OCI-LY7 (cell line): ENCODE measurements around the gene DCC. TPM values are rescaled to one million over a fixed set of nuclear protein-coding genes. Genes with fewer than 3 reads are reported as not detected.

Source experiments
- BruUV-seq: library from RNA; stranded (reverse); fragments of 400-500 nt; replicated peaks from 2 replicates; lab custom pipeline; 2021; lab: Mats Ljungman, UMichigan
- CTCF ChIA-PET: fragments of 300-600 bp; sonication (Branson Sonifier 250); formaldehyde crosslinking; loops from one replicate; lab custom pipeline; 2022; ENCODE audit warnings: antibody characterized with exemption; ENCODE audit not compliant: unreplicated experiment; lab: Charles Lee
- POLR2A ChIA-PET: fragments of 300-600 bp; sonication (Branson Sonifier 250); formaldehyde crosslinking; loops from one replicate; lab custom pipeline; 2022; ENCODE audit warnings: antibody characterized with exemption; lab: Charles Lee
- DNase-seq: peaks from one replicate; pipeline ENCODE4 v3.0.0-alpha.2; 2015; ENCODE audit warnings: low spot score
- H2AFZ ChIP-seq: fragments of 200-600 bp; sonication (generic), shearing (Covaris generic); 2 replicates; pipeline ENCODE4 v1.6.1; 2014; ENCODE audit warnings: mild to moderate bottlenecking, antibody characterized with exemption, low read length, moderate library complexity
- H3K27ac ChIP-seq: fragments of 200-600 bp; sonication (generic); 2 replicates; pipeline ENCODE4 v1.5.1; 2014; ENCODE audit warnings: mixed run types, low read depth, mild to moderate bottlenecking, moderate library complexity, low read length, inconsistent platforms; ENCODE audit not compliant: poor library complexity, severe bottlenecking
- H3K36me3 ChIP-seq: fragments of 200-600 bp; sonication (generic); 2 replicates; pipeline ENCODE4 v1.6.1; 2014; ENCODE audit warnings: mild to moderate bottlenecking, antibody characterized with exemption, low read length, moderate library complexity, mixed read lengths; ENCODE audit not compliant: insufficient read depth
- H3K4me1 ChIP-seq: fragments of 200-600 bp; sonication (generic); 2 replicates; pipeline ENCODE4 v1.5.1; 2014; ENCODE audit warnings: mild to moderate bottlenecking, low read length; ENCODE audit not compliant: insufficient read depth, poor library complexity, severe bottlenecking
- H3K4me2 ChIP-seq: fragments of 200-600 bp; sonication (generic); 2 replicates; pipeline ENCODE4 v1.6.1; 2014; ENCODE audit warnings: mild to moderate bottlenecking, low read length
- H3K4me3 ChIP-seq: fragments of 200-600 bp; sonication (generic); 2 replicates; pipeline ENCODE4 v1.5.1; 2014; ENCODE audit warnings: mild to moderate bottlenecking, low read depth, low read length; ENCODE audit not compliant: poor library complexity, severe bottlenecking
- H3K79me2 ChIP-seq: fragments of 200-600 bp; sonication (generic); 2 replicates; pipeline ENCODE4 v1.6.1; 2016; ENCODE audit warnings: low read depth, mild to moderate bottlenecking, low read length, moderate library complexity, mixed read lengths; ENCODE audit not compliant: insufficient read depth
- H3K9me2 ChIP-seq: fragments of 200-600 bp; sonication (generic); 2 replicates; pipeline ENCODE4 v1.6.1; 2016; ENCODE audit warnings: mild to moderate bottlenecking, low read length, mixed read lengths; ENCODE audit not compliant: insufficient read depth
- H3K9me3 ChIP-seq: fragments of 200-600 bp; sonication (generic); 2 replicates; pipeline ENCODE4 v1.6.1; 2014; ENCODE audit warnings: mild to moderate bottlenecking, mixed run types, low read length, mixed read lengths
- H4K20me1 ChIP-seq: fragments of 200-600 bp; sonication (generic); 2 replicates; pipeline ENCODE4 v1.6.1; 2014; ENCODE audit warnings: mild to moderate bottlenecking, antibody characterized with exemption, low read length, moderate library complexity, mixed read lengths; ENCODE audit not compliant: insufficient read depth
- EZH2phosphoT487 ChIP-seq: fragments of 200-600 bp; sonication (generic); IDR thresholded peaks from 2 replicates; pipeline ENCODE4 v1.6.1; 2018; ENCODE audit warnings: low read depth, borderline replicate concordance, mild to moderate bottlenecking, mixed run types, antibody characterized with exemption, low read length, moderate library complexity, mixed read lengths
- intact Hi-C: fragments of 100-400 bp; cut with micrococcal nuclease; formaldehyde crosslinking; loops from one replicate; pipeline ENCODE4 v1.10.0; 2022; ENCODE audit not compliant: unreplicated experiment
- total RNA-seq, 2 experiments: library from RNA; depleted of rRNA in 1 of 2; stranded (reverse); fragments of >200 nt in 1 of 2; shearing (Covaris generic) in 1 of 2; gene quantifications; 2 replicates each; pipeline ENCODE4 v1.2.3, GENCODE V29; 2014 to 2022
- TF ChIP-seq, protein P1 (sequence below): fragments of 200-600 bp; sonication (generic); conservative IDR thresholded peaks from 2 replicates; pipeline ENCODE4 v1.5.1; 2014; ENCODE audit warnings: mild to moderate bottlenecking, antibody characterized with exemption, low read length, moderate library complexity, mixed read lengths

DCC gene
- total RNA-seq, 2 experiments from 2014 or later: not detected

DNA sequence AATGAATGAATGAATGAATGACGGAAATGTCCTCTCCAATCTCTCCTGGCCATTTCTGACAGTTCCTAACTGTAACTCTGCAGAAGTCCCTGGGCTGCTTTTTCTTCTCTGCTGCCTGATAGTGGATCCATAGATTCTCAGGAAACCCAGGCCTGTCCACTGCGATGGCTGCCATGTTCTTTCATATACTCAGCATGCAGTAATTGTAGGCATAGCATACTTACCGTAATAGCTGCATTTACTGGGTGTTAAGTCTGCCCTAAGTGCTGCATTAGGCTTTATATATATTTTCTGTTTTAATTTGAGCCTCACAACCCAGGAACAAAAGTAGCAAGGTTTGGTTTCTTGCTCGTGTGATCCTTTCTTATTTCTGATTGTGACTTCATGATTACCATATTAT lies 122.9 kb downstream of the DCC start:
- ChIA-PET POLR2A (no interaction called here), CTCF (no interaction called here)
- TF ChIP-seq, protein P1, sequence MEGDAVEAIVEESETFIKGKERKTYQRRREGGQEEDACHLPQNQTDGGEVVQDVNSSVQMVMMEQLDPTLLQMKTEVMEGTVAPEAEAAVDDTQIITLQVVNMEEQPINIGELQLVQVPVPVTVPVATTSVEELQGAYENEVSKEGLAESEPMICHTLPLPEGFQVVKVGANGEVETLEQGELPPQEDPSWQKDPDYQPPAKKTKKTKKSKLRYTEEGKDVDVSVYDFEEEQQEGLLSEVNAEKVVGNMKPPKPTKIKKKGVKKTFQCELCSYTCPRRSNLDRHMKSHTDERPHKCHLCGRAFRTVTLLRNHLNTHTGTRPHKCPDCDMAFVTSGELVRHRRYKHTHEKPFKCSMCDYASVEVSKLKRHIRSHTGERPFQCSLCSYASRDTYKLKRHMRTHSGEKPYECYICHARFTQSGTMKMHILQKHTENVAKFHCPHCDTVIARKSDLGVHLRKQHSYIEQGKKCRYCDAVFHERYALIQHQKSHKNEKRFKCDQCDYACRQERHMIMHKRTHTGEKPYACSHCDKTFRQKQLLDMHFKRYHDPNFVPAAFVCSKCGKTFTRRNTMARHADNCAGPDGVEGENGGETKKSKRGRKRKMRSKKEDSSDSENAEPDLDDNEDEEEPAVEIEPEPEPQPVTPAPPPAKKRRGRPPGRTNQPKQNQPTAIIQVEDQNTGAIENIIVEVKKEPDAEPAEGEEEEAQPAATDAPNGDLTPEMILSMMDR: no peak
- no peak for TF ChIP-seq EZH2phosphoT487
- Histone ChIP-seq H3K4me2 (no peak overlapping the region), H3K4me3 (no peak overlapping the region), H2AFZ (no peak overlapping the region), H4K20me1 (no peaks in the 10 kb centered on the region), H3K36me3 (no peaks in the 10 kb centered on the region), H3K27ac (no peak overlapping the region), H3K9me2 (no peaks in the 10 kb centered on the region), H3K79me2 (no peaks in the 10 kb centered on the region), H3K9me3 (no peaks in the 10 kb centered on the region), H3K4me1 (no peaks in the 10 kb centered on the region)
- no TSS peak for BruUV-seq
- DNase-seq: no peak
- intact Hi-C loops: no loop called here

DNA sequence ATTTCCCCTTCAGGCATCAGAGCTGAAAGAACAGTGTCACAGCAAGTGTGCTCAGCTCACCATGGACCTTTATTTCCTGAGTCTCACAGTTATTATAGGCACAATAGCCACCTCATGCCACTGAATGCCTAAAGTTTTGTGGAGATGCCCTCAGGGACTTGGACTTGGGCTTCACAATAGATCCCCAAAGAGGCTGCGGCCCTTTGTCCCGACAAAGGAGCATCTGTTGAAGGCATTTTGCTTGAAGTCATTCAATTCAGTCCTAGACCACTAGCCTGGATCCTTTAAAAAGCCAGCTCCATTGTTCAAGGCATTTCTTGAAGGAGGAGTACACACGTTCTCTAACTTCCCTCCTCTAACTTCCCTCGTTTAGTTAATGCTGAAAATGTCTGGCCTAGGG lies 125.4 kb downstream of the DCC start:
- Histone ChIP-seq H3K79me2 (no peaks in the 10 kb centered on the region), H3K4me2 (no peak overlapping the region), H3K4me3 (no peak overlapping the region), H3K4me1 (no peaks in the 10 kb centered on the region), H2AFZ (no peak overlapping the region), H3K9me2 (no peaks in the 10 kb centered on the region), H3K27ac (no peak overlapping the region), H3K9me3 (no peaks in the 10 kb centered on the region), H3K36me3 (no peaks in the 10 kb centered on the region), H4K20me1 (no peaks in the 10 kb centered on the region)
- POLR2A ChIA-PET: no interaction called here
- intact Hi-C loops: no loop called here
- BruUV-seq: no TSS peak
- CTCF ChIA-PET: no interaction called here
- no peak for DNase-seq
- no peak for TF ChIP-seq EZH2phosphoT487
- TF ChIP-seq, protein P1: no peak

- Histone ChIP-seq H3K4me3 (no peak overlapping the region), H4K20me1 (no peaks in the 10 kb centered on the region), H3K79me2 (no peaks in the 10 kb centered on the region), H3K27ac (no peak overlapping the region), H3K4me1 (no peaks in the 10 kb centered on the region), H2AFZ (no peak overlapping the region), H3K9me2 (no peaks in the 10 kb centered on the region), H3K36me3 (no peaks in the 10 kb centered on the region), H3K9me3 (no peaks in the 10 kb centered on the region), H3K4me2 (no peak overlapping the region)
- no peak for TF ChIP-seq EZH2phosphoT487
- TF ChIP-seq, protein P1: no peak
- intact Hi-C loops: no loop called here
- CTCF ChIA-PET: no interaction called here
- DNase-seq: no peak
- POLR2A ChIA-PET: interaction anchor here (0.7 kb wide), 1 partner anchor 252 kb away, joined by 3 read pairs; no protein-coding TSS in a partner anchor
- no TSS peak for BruUV-seq
Measured at GRCh38 chr18:52468496-52468895, 128.5 kb downstream of the DCC start.
